ENCODE measurements around the gene ADISSP.

DNA sequence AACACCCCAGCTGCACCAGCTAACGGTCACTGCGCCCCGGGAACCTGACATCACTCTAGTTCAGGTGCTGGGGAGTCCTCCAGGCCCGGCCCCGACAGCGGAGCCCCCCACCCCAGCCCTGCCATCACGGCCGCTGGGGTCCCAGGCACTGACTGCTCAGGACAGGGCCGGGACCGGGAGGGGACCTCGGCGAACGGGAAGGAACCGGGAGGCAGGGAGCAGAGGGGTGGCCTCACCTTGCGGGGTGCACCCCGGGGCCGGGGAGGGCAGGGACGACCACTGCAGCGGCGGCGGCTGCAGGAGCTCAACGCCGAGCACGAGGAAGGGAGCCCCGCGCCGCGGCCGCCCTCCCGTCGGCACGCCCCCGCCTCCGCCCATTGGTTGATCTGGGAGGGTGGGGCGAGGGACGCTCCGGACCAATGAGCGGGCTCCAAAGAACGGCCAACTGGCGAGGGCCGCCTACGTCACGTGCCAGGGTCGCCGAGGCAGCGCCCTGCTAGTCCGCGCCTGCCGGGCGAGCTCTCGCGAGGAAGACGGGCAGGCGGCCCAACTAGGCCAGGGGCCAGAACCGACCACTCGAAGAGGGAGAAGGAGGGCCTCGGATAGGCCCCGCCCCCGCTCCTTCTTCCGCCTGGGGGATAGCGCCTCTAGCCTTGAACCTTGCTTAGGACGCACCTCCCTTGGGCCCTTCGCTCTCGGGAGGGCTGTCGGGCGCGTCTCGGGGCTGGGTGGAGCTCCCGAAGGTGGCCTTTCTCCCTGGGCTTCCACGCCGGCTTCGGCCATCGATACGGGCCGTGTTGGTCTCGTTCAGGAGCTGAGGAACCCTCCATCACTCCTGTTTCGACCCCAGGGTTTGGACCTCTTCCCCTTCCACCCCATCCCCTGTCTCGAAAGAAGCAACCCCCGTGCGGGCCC, at the start of gene ADISSP:
- TF ChIP-seq GATA2 (IDR thresholded peaks at IDR 0.05; ENCODE audit: low read depth, low read length) (no peak), GATA3 (IDR thresholded peaks at IDR 0.05; ENCODE audit: low read depth, low read length) (no peak)

Measured in SH-SY5Y (cell line).